ENCODE data around the gene NCEH1.
A peak's percentile ranks its signal among the peaks of the same experiment; 100 is the strongest.
"Not testable (repeated sequence)": the region's sequence is repeated elsewhere in the genome, so short reads cannot be mapped to it uniquely, and the experiment has no call there.

Gene NCEH1

GRCh38 chr3:172675441-172676193 lies 35.2 kb downstream of the NCEH1 start:
- DNase-seq: peak; percentile 22

- DNase-seq: peak; percentile 31
Measured at GRCh38 chr3:172673210-172673679, 37.6 kb downstream of the NCEH1 start.

DNA sequence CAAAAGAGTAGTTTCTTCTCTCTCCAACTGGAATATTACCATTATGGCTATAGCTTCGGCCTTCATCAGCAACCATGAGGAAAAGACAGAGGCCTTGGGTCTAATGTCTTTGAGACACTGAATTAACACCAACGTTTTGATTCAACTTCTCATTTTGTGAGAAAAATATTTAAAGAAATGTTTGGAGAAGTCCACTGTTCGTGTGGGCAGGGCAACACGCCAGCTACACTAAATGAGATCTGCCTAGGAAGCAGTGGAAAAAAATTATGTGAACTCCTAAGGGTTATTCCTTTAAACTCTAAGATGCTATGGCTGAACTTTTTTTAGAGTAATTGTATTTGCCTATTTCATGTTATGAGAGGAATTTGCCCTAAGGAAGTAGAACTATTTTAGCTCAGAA lies 41.8 kb downstream of the NCEH1 start:
- DNase-seq: no peak

GRCh38 chr3:172666873-172667694 lies 43.8 kb downstream of the NCEH1 start:
- DNase-seq: peak; percentile 92

DNA sequence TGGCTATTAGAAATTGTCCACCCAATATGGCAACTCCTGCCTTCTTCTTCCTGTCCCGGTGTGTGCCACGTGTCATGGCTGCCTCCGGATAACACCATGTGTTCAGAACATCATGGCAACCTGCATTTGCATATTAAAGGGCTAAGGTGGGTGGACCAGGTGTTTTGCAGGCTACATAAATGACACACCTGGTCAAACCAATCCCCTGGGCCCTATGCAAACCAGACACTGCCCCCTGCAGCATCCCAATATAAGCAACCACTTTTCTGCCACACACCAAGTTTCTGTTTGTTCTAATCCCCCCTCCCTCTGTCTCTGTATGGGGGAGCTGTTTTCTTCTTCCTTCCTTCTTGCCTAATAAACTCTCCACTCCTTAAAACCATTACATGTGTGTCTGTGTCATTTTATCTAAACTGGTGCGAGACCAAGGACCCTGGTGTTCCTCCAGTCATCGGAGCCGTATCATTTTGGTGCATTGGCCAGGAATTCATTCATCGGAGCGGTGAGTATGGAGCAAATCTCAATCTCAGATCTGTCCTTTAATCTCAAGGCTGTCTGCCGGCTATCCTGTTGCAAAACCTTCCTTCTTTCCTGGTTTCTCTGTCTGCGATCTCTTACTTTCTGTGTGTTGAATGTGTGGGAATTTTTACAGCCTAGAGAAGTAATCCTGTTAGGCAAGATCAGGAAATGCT lies 44.5 kb downstream of the NCEH1 start:
- no peak for DNase-seq

GRCh38 chr3:172665510-172665909 lies 45.4 kb downstream of the NCEH1 start:
- DNase-seq: not testable (repeated sequence)

- DNase-seq: not testable (repeated sequence)
Measured at GRCh38 chr3:172660421-172660820, 50.4 kb downstream of the NCEH1 start.

- no peak for DNase-seq
Measured at GRCh38 chr3:172659246-172660002, 51.4 kb downstream of the NCEH1 start.

GRCh38 chr3:172658344-172659245 lies 52.3 kb downstream of the NCEH1 start:
- DNase-seq: no peak

- no peak for DNase-seq
Measured at GRCh38 chr3:172656602-172657001, 54.3 kb downstream of the NCEH1 start.

DNA sequence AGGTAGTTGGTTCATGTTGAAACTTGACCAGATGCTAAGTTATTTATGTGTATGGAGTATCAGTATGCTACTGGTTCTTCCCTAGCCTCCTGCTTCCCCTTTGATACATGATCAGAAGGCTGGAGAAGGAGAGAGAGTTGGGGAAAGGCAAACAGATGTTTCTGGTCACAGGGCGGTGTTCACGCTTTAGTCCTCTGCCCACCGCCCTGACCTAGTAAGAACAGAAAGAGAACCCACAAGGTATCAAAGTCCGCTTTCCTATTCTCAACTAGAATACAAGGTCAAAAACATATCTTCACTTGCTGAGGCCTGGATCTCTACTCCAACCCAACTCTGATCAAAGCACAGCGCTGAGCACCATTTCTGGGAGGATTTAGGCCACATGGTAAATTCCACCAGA lies 55.5 kb downstream of the NCEH1 start:
- DNase-seq: no peak

DNA sequence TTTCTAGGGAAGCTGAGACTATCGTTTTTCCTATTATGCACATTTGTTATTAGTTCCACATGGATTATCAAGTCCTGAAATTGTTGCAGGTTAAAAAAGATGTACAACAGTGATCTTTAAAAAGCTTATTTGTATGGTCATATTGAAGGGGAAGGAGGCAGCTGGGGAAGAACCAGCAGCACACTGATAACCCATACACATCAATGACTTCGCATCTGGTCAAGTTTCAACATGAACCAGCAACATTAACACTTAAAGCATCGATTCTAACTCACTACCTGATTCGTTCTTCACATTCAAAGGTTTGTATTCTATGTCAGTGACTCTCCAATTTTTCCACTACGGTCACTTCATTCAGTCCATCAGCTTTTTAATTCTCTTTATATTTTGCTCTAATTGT lies 56.4 kb downstream of the NCEH1 start:
- no peak for DNase-seq

DNA sequence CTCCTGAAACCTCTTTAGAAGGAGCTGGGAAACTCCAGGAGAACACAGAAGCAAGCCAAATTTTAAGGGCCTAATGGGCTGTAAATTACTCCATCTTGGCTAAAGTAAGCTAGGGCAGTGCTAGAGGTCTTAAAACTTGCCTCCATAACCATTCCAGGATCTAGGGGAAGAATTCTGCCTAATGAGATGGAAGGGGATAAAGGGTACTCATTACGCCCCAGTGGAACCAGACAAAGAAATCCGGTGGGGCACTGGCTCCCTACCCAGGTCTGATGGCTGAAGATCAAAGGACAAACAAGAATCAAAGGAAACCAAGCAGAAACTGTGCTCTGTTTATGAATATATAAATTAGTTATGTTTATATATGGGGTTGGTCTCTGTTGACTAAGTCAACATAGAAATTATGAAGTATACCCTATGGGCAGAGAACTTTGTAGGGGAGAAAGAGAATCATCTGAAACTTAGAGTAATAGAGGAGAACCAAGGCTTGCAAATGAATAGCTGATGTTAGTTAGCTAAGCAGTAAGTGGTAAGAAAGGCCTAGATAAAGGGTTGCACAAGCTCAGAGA lies 57.8 kb downstream of the NCEH1 start:
- DNase-seq: no peak

DNA sequence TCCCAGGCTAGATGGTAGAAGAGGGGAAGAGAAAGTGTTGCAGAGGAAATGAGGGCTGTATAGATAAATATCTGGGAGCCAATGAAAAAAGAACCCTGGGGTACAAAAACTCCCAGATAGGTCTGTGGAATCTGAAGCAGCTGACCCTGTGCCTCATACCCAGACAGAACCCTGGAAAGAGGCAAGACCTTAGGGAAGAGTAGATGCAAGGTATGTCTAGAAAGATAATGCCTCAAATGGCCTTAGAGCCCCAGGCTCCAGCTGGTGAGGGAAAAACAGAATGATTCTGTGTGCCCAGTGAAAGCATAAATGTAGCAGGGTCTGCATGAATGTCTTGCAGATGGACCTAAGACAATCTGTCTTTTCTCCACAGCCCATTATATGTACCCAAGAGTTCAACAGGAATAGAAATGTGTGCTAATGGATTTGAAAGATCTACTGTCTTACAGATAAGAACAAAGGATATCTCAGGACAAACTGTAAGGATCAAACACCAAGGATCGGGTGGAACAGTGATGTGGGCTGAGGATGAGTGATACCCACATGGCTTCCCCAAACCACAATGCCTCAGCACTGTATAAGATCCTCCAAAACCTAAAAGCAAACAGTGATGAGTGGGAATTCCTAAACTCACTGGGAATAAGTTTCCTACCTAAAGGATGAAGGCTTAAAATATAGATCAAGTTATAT lies 58.8 kb downstream of the NCEH1 start:
- DNase-seq: no peak

DNA sequence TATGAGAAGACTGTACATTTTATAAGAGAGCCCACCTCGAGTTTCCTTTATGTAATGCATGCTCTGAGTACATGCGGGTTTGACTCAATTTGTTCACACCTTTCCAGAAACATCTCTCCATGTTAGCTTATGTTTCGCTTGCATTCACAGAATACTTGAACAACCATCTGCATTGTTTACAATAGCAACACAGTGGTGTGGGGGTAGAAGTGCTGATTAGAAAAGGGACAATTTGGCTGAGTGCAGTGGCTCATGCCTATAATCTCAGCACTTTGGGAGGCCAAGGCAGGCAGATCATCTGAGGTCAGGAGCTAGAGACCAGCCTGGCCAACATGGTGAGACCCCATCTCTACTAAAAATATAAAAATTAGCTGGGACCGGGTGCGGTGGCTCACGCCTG lies 60.9 kb downstream of the NCEH1 start:
- DNase-seq: no peak

DNA sequence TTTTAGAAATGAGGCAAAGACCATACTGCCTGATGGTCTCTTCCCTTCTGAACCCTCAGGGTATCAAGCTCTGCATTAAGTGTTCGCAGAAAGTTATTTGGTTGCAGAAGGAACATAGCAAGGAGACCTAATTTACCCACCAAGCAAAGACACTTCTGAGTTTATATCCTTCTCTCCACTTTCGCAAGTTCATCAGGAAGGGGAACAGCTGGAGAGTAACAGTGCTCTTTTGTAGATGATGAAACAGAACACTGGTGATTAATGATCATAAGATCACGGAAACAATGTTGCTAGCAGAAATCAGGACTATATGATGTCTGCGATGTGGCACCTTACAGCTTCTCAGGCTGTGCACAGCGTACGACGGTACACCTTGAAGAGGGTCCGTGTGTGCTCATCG lies 62.1 kb downstream of the NCEH1 start:
- no peak for DNase-seq

DNA sequence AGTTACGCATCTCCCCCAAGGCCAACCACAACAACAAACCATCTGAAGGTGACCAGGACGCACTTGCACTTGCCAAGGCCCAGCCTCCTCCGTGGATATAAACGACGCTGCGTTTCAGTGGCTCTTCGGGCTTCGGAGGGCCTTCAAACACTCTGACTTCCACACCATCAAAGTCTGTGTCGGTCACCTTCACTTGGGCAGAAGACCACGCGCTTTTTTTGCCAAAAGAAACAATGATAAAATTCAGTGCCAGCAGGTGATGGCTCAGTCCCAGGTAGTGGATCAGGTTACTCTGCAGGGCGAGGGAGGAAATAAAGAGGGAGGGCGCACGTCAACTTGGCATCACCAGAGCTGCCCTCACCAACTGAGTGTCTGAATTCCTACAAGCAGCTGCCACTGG lies 63.0 kb downstream of the NCEH1 start:
- DNase-seq: no peak

GRCh38 chr3:172647080-172647479 lies 63.8 kb downstream of the NCEH1 start:
- no peak for DNase-seq

DNA sequence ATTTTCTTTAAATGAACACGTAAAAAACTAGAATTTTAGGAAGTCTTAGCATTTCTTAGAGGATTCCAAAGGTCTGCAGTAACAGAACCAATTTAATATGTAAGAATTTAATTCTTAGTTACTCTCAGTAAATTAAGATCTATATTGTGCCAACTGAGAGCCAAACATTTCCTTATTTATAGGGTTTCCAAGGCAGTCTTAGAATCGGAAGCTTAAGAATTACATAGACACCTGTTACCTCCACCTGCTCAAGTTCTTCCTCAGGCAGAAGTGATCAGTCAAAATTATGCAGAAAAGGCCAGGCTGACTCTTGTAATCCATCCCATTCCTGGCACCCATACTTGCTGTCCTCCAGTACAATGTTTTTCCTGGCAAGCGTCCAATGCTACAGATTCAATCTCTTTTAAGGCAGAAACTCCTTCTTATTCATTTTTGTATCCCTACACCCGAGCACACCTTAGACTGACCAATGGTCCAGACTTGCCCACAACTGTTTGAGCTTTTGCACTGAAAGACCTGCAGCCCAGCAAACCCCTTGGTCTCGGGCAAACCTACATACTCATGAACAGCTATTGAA lies 64.3 kb downstream of the NCEH1 start:
- DNase-seq: no peak

DNA sequence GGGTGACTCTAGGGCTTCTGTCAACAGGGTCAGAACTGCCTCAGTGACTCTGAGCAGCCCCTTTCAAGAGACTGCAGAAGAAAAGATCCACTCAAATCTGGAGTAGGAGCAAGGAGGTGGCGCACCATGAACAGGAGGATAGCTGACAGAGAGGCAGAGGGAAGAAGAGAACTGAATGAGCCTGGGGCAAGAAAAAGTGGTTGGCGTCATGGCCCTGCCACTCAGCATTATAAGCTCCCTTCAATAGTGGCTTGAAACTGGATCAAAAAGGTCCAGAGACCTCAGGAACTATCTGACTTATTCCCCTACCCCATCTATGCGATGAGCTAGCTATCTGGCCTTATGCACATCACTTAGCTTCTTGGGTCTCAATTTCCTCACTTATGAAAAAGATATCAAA lies 66.6 kb downstream of the NCEH1 start:
- no peak for DNase-seq

Data from NCI-H2227 treated with DMSO at 0.1 percent for 48 hours (cell line).